ENCODE results near the gene THRSP.

- no peak for TF ChIP-seq SIX5 (IDR thresholded peaks at IDR 0.05; ENCODE audit: low read depth, low read length)
- TF ChIP-seq CTCF (IDR thresholded peaks at IDR 0.05; ENCODE audit: control extremely low read depth in 1 of 3, insufficient read depth in 1 of 3, low read depth in 1 of 3, low read length in 3 of 3), result no peak
- no peak for TF ChIP-seq TBP (IDR thresholded peaks at IDR 0.05; ENCODE audit: low read depth, low read length)
- TF ChIP-seq JUND (IDR thresholded peaks at IDR 0.05; ENCODE audit: low read length), result no peak
- no peak for TF ChIP-seq YY1 (IDR thresholded peaks at IDR 0.05; ENCODE audit: low read depth, low read length)
- TF ChIP-seq POLR2A (IDR thresholded peaks at IDR 0.05; ENCODE audit: control extremely low read depth in 1 of 2, low read depth in 2 of 2, low read length in 2 of 2), result no peak
- no peak for TF ChIP-seq ATF2 (IDR thresholded peaks at IDR 0.05; ENCODE audit: low read length)
- TF ChIP-seq TAF7 (optimal IDR thresholded peaks at IDR 0.05; ENCODE audit: borderline replicate concordance, low read depth, low read length), result no peak
- TF ChIP-seq ATF3 (IDR thresholded peaks at IDR 0.05; ENCODE audit: insufficient read depth, low read depth, low read length), result no peak
- no peak for TF ChIP-seq PHF8 (conservative IDR thresholded peaks at IDR 0.05; ENCODE audit: low read depth, low read length)
- TF ChIP-seq GABPA (IDR thresholded peaks at IDR 0.05; ENCODE audit: borderline replicate concordance, insufficient read depth, low read length), result no peak
- TF ChIP-seq FOSL1 (IDR thresholded peaks at IDR 0.05; ENCODE audit: insufficient read depth, low read depth, low read length), result no peak
- TF ChIP-seq RFX5 (IDR thresholded peaks at IDR 0.05; ENCODE audit: borderline replicate concordance, low read depth, low read length), result no peak
- no peak for TF ChIP-seq RAD21 (IDR thresholded peaks at IDR 0.05 in 1 of 2, conservative IDR thresholded peaks at IDR 0.05 in 1 of 2; ENCODE audit: low read depth in 2 of 2, low read length in 2 of 2)
Measured at GRCh38 chr11:78080084-78080817, 16.6 kb downstream of the THRSP start.
